Caco-2 (cell line): ENCODE measurements around the gene SLC35G3. TPM values are rescaled to one million over a fixed set of nuclear protein-coding genes. Genes with fewer than 3 reads are reported as not detected.

Source experiments
- BruUV-seq: library from RNA; stranded (reverse); fragments of 400-500 nt; replicated peaks from 2 replicates; lab custom pipeline; 2021; lab: Mats Ljungman, UMichigan
- CTCF ChIA-PET: fragments of 300-600 bp; sonication (Branson Sonifier 250); formaldehyde crosslinking; loops from one replicate; lab custom pipeline; 2022; ENCODE audit warnings: antibody characterized with exemption; lab: Charles Lee
- POLR2A ChIA-PET: fragments of 300-600 bp; sonication (Branson Sonifier 250); formaldehyde crosslinking; loops from one replicate; lab custom pipeline; 2022; ENCODE audit warnings: antibody characterized with exemption; lab: Charles Lee
- DNase-seq, 2 experiments: peaks; one replicate each; pipeline versions ENCODE4 v3.0.0 to v3.0.0-alpha.2; 2020 to 2022
- H3K27me3 ChIP-seq: replicated peaks from 2 replicates; pipeline ENCODE4 v1.6.0; 2011; ENCODE audit warnings: low read length; ENCODE audit not compliant: control insufficient read depth, insufficient read depth
- H3K36me3 ChIP-seq: 2 replicates; pipeline ENCODE4 v1.5.1; 2011; ENCODE audit warnings: low read length; ENCODE audit not compliant: control insufficient read depth, insufficient read depth
- H3K4me1 ChIP-seq: fragments of 250-450 bp; sonication (Bioruptor Pico); 2 replicates; pipeline ENCODE4 v1.5.1; 2020; ENCODE audit warnings: mild to moderate bottlenecking
- H3K4me3 ChIP-seq: 2 replicates; pipeline ENCODE4 v1.5.1; 2011; ENCODE audit warnings: low read depth, mild to moderate bottlenecking, control low read depth, low read length
- H3K9me3 ChIP-seq: fragments of 250-450 bp; sonication (Bioruptor Pico); 2 replicates; pipeline ENCODE4 v1.5.1; 2020; ENCODE audit warnings: mild to moderate bottlenecking, moderate library complexity
- H3K27ac Mint-ChIP-seq: one replicate; pipeline ENCODE4 v1.8.0; 2022; ENCODE audit warnings: mixed read lengths; ENCODE audit not compliant: unreplicated experiment
- H3K27me3 Mint-ChIP-seq: one replicate; pipeline ENCODE4 v1.8.0; 2022; ENCODE audit warnings: mixed read lengths; ENCODE audit not compliant: insufficient read depth, unreplicated experiment
- H3K36me3 Mint-ChIP-seq: one replicate; pipeline ENCODE4 v1.8.0; 2022; ENCODE audit warnings: mild to moderate bottlenecking, mixed read lengths; ENCODE audit not compliant: insufficient read depth, unreplicated experiment
- H3K4me1 Mint-ChIP-seq: one replicate; pipeline ENCODE4 v1.8.0; 2022; ENCODE audit warnings: low read depth, mixed read lengths; ENCODE audit not compliant: unreplicated experiment
- H3K4me3 Mint-ChIP-seq: one replicate; pipeline ENCODE4 v1.8.0; 2022; ENCODE audit warnings: mild to moderate bottlenecking, moderate library complexity, mixed read lengths; ENCODE audit not compliant: unreplicated experiment
- H3K9me3 Mint-ChIP-seq: one replicate; pipeline ENCODE4 v1.8.0; 2022; ENCODE audit warnings: mixed read lengths; ENCODE audit not compliant: unreplicated experiment
- CTCF ChIP-seq, 2 experiments: fragments of 200-600 bp in 1 of 2; IDR thresholded peaks; 1 replicate in 1 of 2; 2 replicates in 1 of 2; pipeline versions ENCODE4 v1.5.1 to v1.8.0; 2011 to 2022; ENCODE audit warnings: antibody characterized with exemption in 1 of 2, control low read depth in 1 of 2, inconsistent platforms in 1 of 2, low read depth in 1 of 2, low read length in 1 of 2, mild to moderate bottlenecking in 1 of 2, moderate library complexity in 1 of 2; ENCODE audit not compliant: insufficient read depth in 1 of 2, severe bottlenecking in 1 of 2, unreplicated experiment in 1 of 2
- intact Hi-C: fragments of 100-400 bp; cut with micrococcal nuclease; formaldehyde crosslinking; loops from one replicate; pipeline ENCODE4 v1.10.0; 2022; ENCODE audit not compliant: unreplicated experiment
- total RNA-seq: library from RNA; stranded (reverse); gene quantifications from 2 replicates; pipeline ENCODE4 v1.2.3, GENCODE V29; 2022

SLC35G3 gene
- total RNA-seq, 1 experiment from 2014 or later, result not detected

- BruUV-seq, result no TSS peak
- H3K27me3 ChIP-seq, result 0 out of 2 replicates have a peak, but pooled peaks cover 1% of the 10 kb centered on the region
- DNase-seq, result no peak
- H3K4me1 Mint-ChIP-seq, result no peaks in the 10 kb centered on the region
- no peaks in the 10 kb centered on the region for H3K36me3 ChIP-seq
- no peak for TF ChIP-seq CTCF (IDR thresholded peaks at IDR 0.05; ENCODE audit: insufficient read depth in 1 of 2, low read depth in 1 of 2, low read length in 1 of 2, severe bottlenecking in 1 of 2, unreplicated experiment in 1 of 2)
- no peaks in the 10 kb centered on the region for H3K9me3 ChIP-seq
- no peak overlapping the region for H3K4me3 ChIP-seq
- H3K36me3 Mint-ChIP-seq, result no peaks in the 10 kb centered on the region
- H3K4me3 Mint-ChIP-seq, result no peak overlapping the region
- ChIA-PET POLR2A (no interaction called here), CTCF (no interaction called here)
- H3K9me3 Mint-ChIP-seq, result peaks cover 5% of the 10 kb centered on the region
- intact Hi-C loops, result no loop called here
- peaks cover 19% of the 10 kb centered on the region for H3K27me3 Mint-ChIP-seq
- H3K27ac Mint-ChIP-seq, result no peak overlapping the region
- H3K4me1 ChIP-seq, result no peaks in the 10 kb centered on the region
These were observed 3.0 kb downstream of the SLC35G3 start for GRCh38 chr17:35191001-35191695.

- H3K27me3 ChIP-seq, result 0 out of 2 replicates have a peak, but pooled peaks cover 1% of the 10 kb centered on the region
These were observed 4.9 kb downstream of the SLC35G3 start for GRCh38 chr17:35189291-35189690.

GRCh38 chr17:35188111-35188510 lies 6.1 kb downstream of the SLC35G3 start:
- H3K27me3 ChIP-seq, result 0 out of 2 replicates have a peak, but pooled peaks cover 1% of the 10 kb centered on the region
- no peaks in the 10 kb centered on the region for H3K9me3 ChIP-seq
- POLR2A ChIA-PET, result no interaction called here
- H3K4me1 ChIP-seq, result no peaks in the 10 kb centered on the region
- no peaks in the 10 kb centered on the region for H3K36me3 ChIP-seq
- no peak for TF ChIP-seq CTCF (IDR thresholded peaks at IDR 0.05; ENCODE audit: insufficient read depth in 1 of 2, low read depth in 1 of 2, low read length in 1 of 2, severe bottlenecking in 1 of 2, unreplicated experiment in 1 of 2)
- Mint-ChIP-seq H3K4me1 (no peaks in the 10 kb centered on the region), H3K36me3 (no peaks in the 10 kb centered on the region), H3K27ac (no peak overlapping the region), H3K27me3 (peaks cover 29% of the 10 kb centered on the region), H3K4me3 (no peak overlapping the region), H3K9me3 (no peaks in the 10 kb centered on the region)
- no TSS peak for BruUV-seq
- CTCF ChIA-PET, result no interaction called here
- H3K4me3 ChIP-seq, result no peak overlapping the region
- intact Hi-C loops, result no loop called here
- DNase-seq, result no peak

More at GRCh38 chr17:35189291-35189690, 4.9 kb downstream of the SLC35G3 start:
- peaks cover 25% of the 10 kb centered on the region for H3K27me3 Mint-ChIP-seq
- BruUV-seq, result no TSS peak
- DNase-seq, result no peak
- H3K4me1 Mint-ChIP-seq, result no peaks in the 10 kb centered on the region
- POLR2A ChIA-PET, result no interaction called here
- Histone ChIP-seq H3K9me3 (no peaks in the 10 kb centered on the region), H3K4me1 (no peaks in the 10 kb centered on the region), H3K4me3 (no peak overlapping the region), H3K36me3 (no peaks in the 10 kb centered on the region)
- no peak overlapping the region for H3K4me3 Mint-ChIP-seq
- H3K27ac Mint-ChIP-seq, result no peak overlapping the region
- intact Hi-C loops, result no loop called here
- CTCF ChIA-PET, result no interaction called here
- no peaks in the 10 kb centered on the region for H3K9me3 Mint-ChIP-seq
- no peak for TF ChIP-seq CTCF (IDR thresholded peaks at IDR 0.05; ENCODE audit: insufficient read depth in 1 of 2, low read depth in 1 of 2, low read length in 1 of 2, severe bottlenecking in 1 of 2, unreplicated experiment in 1 of 2)
- H3K36me3 Mint-ChIP-seq, result no peaks in the 10 kb centered on the region
